H1 (cell line): ENCODE results near the gene SLC25A26. TPM values are rescaled to one million over a fixed set of nuclear protein-coding genes. Genes with fewer than 3 reads are reported as not detected.

Source experiments
- CBX8 ChIP-seq: fragments of 300-800, 300-1000 bp; sonication (generic); IDR thresholded peaks from 2 replicates; pipeline ENCODE4 v1.7.1; 2016; ENCODE audit warnings: low read depth, low read length, borderline replicate concordance
- HDAC6 ChIP-seq: IDR thresholded peaks from one replicate; pipeline ENCODE4 v1.7.1; 2012; ENCODE audit warnings: low read depth, mild to moderate bottlenecking, inconsistent platforms, low read length, moderate library complexity
- KDM1A ChIP-seq: fragments of 200-600, 300-600 bp; sonication (generic); IDR thresholded peaks from 2 replicates; pipeline ENCODE4 v1.7.1; 2016; ENCODE audit warnings: mild to moderate bottlenecking, low read length, borderline replicate concordance
- RXRA ChIP-seq: IDR thresholded peaks from 2 replicates; pipeline ENCODE4 v1.6.1; 2011; ENCODE audit warnings: low read depth, mild to moderate bottlenecking, low read length, moderate library complexity; ENCODE audit not compliant: insufficient read depth
- TBP ChIP-seq: IDR thresholded peaks from 2 replicates; pipeline ENCODE4 v1.6.1; 2011; ENCODE audit warnings: low read depth, low read length, improper control_type of control experiment
- polyA plus RNA-seq, 7 experiments: library from polyadenylated mRNA; depleted of rRNA in 3 of 7; stranded (reverse) in 5 of 7; unstranded in 2 of 7; fragments of >200 nt in 5 of 7; fragments of 200-250 nt in 2 of 7; gene quantifications; 1 replicate in 5 of 7; 2 replicates in 1 of 7; 4 replicates in 1 of 7; pipeline versions ENCODE4 v1.2.1 to v1.2.3, GENCODE V29; 2011 to 2013; ENCODE audit warnings: missing spikeins in 2 of 7, mixed read lengths in 2 of 7
- total RNA-seq: library from RNA; stranded (reverse); fragmentation: NEBNext Ultra II Directional; extraction: Animal tissue kit (Norgen Biotek cat#: 25700); gene quantifications from 2 replicates; pipeline ENCODE4 v1.2.1, GENCODE V29; 2021

SLC25A26 gene
- total and polyA plus RNA-seq, 2 of the 8 experiments (the other 6 are each of a cell fraction or from before 2014, with no cell fraction given) = 30.0 to 37.0 TPM

DNA sequence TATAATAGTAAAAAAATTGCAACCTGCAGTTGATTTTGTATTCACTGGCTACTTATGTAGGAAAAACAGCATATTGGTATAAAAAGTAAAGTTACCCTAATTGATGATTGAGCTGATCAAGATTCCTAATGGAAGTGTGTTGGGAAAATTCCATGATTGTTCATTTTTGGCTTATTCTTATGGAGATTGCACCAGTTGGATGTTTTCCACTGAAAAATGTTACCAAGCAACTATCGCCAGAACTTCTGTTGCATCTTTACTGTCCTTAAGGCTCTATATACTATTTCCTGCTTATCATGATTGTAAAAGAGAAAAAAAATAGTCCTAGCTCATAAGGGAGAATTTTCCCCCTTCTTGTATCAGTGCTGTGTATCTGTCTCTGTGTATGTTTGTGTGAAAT is 48.6 kb downstream of the SLC25A26 start (continued):
- TF ChIP-seq HDAC6 (no peak), TBP (no peak), RXRA (no peak), KDM1A (no peak), CBX8 (no peak)
